Sigmoid colon (tissue), 7 donors: Measurements from ENCODE around the gene HMX3. TPM values are rescaled to one million over a fixed set of nuclear protein-coding genes. Genes with fewer than 3 reads are reported as not detected.

Experiments used
- DNase-seq: peaks from one replicate; pipeline ENCODE4 v3.0.0-alpha.2; 2019
- H3K27ac ChIP-seq, 4 donors: fragments of 200-600 bp; sonication (generic); one replicate each; pipeline ENCODE4 v1.5.1; 2016 to 2019; ENCODE audit warnings: mild to moderate bottlenecking in 1 of 4
- H3K27me3 ChIP-seq, 3 donors: fragments of 200-600 bp; sonication (generic); one replicate each; pipeline ENCODE4 v1.5.1; 2019; ENCODE audit warnings: mild to moderate bottlenecking in 1 of 3
- H3K36me3 ChIP-seq, 4 donors: fragments of 200-600 bp; sonication (generic); one replicate each; pipeline ENCODE4 v1.5.1; 2016 to 2019
- H3K4me1 ChIP-seq, 4 donors: fragments of 200-600 bp; sonication (generic); one replicate each; pipeline ENCODE4 v1.5.1; 2017 to 2019
- H3K4me3 ChIP-seq, 4 donors: fragments of 200-600 bp; sonication (generic); one replicate each; pipeline ENCODE4 v1.5.1; 2017 to 2019; ENCODE audit warnings: mild to moderate bottlenecking in 2 of 4, moderate library complexity in 1 of 4
- H3K9me3 ChIP-seq, 4 donors: fragments of 200-600 bp in 3 of 4; sonication (generic) in 3 of 4; one replicate each; pipeline versions ENCODE4 v1.5.1 to v1.6.1; 2013 to 2019
- CTCF ChIP-seq, 4 experiments: fragments of 450-650 bp in 3 of 4; fragments of 200-600 bp in 1 of 4; IDR thresholded peaks; one replicate each; pipeline ENCODE4 v1.5.1; 2016 to 2019; ENCODE audit warnings: antibody characterized with exemption in 4 of 4, mild to moderate bottlenecking in 3 of 4, moderate library complexity in 2 of 4
- EP300 ChIP-seq, 4 donors: sonication (generic); formaldehyde crosslinking; IDR thresholded peaks; one replicate each; pipeline ENCODE4 v1.6.1; 2017; ENCODE audit warnings: antibody characterized with exemption in 4 of 4
- POLR2A ChIP-seq, 2 donors: fragments of 450-650 bp; IDR thresholded peaks; one replicate each; pipeline ENCODE4 v1.6.1; 2016; ENCODE audit warnings: antibody characterized with exemption in 2 of 2, mild to moderate bottlenecking in 2 of 2, moderate library complexity in 2 of 2
- POLR2AphosphoS5 ChIP-seq, 4 donors: sonication (generic); formaldehyde crosslinking; IDR thresholded peaks; one replicate each; pipeline ENCODE4 v1.6.1; 2017; ENCODE audit warnings: antibody characterized with exemption in 4 of 4
- WGBS, 2 donors: extraction: QIAGEN DNeasy Blood & Tissue Kit; methylation state at CpG; one replicate each; pipeline ENCODE4 v1.1.7; 2013; 5-methylcytosine and 5-hydroxymethylcytosine counted together
- intact Hi-C: fragments of 100-400 bp; cut with DNase I; formaldehyde crosslinking; loops from one replicate; pipeline ENCODE4 v1.15.1; 2023
- polyA plus RNA-seq, 3 donors: library from polyadenylated mRNA; stranded (reverse); fragments of 200-250 nt; gene quantifications; one replicate each; pipeline ENCODE4 v1.2.3, GENCODE V29; 2013
- total RNA-seq, 4 donors: library from RNA; depleted of rRNA; stranded (reverse); fragments of >200 nt; gene quantifications; one replicate each; pipeline ENCODE4 v1.1.0, GENCODE V29; 2016
- donor health status: healthy with polysubstance abuse.
- donor health status: Bipolar disorder and iron deficiency.
- donor health status: healthy.

HMX3 gene
- total and polyA plus RNA-seq, 7 donors = 0.52 to 0.83 (median 0.68) TPM; not detected in 4

- no peak overlapping the region for H3K27ac ChIP-seq
- H3K36me3 ChIP-seq = no peaks in the 10 kb centered on the region
- H3K4me3 ChIP-seq = no peak overlapping the region
- H3K9me3 ChIP-seq = no peaks in the 10 kb centered on the region
- intact Hi-C loops = no loop called here
- no peak for DNase-seq
- peaks cover 0 to 41% (median 23%) of the 10 kb centered on the region in 4 donors for H3K4me1 ChIP-seq
- peaks cover 94 to 100% (median 99%) of the 10 kb centered on the region in 3 donors for H3K27me3 ChIP-seq
- WGBS, 2 donors = 6 to 12% methylated on average over 33 of the region's 33 CpGs
- TF ChIP-seq POLR2A (IDR thresholded peaks at IDR 0.05) = no peak
- TF ChIP-seq POLR2AphosphoS5 (IDR thresholded peaks at IDR 0.05) = no peak
- TF ChIP-seq EP300 (IDR thresholded peaks at IDR 0.05) = no peak
- no peak for TF ChIP-seq CTCF (IDR thresholded peaks at IDR 0.05)
Measured at GRCh38 chr10:123143162-123143824, 7.5 kb downstream of the HMX3 start.

GRCh38 chr10:123143825-123144168, 8.0 kb downstream of the HMX3 start:
- 13 to 22% methylated on average over 10 of the region's 10 CpGs for WGBS, 2 donors
- TF ChIP-seq POLR2AphosphoS5 (IDR thresholded peaks at IDR 0.05) = no peak
- no peak for TF ChIP-seq EP300 (IDR thresholded peaks at IDR 0.05)
- no peak for TF ChIP-seq POLR2A (IDR thresholded peaks at IDR 0.05)
- TF ChIP-seq CTCF (IDR thresholded peaks at IDR 0.05) = no peak
- peaks cover 0 to 46% (median 28%) of the 10 kb centered on the region in 4 donors for H3K4me1 ChIP-seq
- intact Hi-C loops = no loop called here
- no peak overlapping the region for H3K4me3 ChIP-seq
- H3K27me3 ChIP-seq = peaks cover 94 to 100% (median 99%) of the 10 kb centered on the region in 3 donors
- no peaks in the 10 kb centered on the region for H3K9me3 ChIP-seq
- no peak overlapping the region for H3K27ac ChIP-seq
- H3K36me3 ChIP-seq = no peaks in the 10 kb centered on the region
- DNase-seq = no peak

- no peak for TF ChIP-seq POLR2A (IDR thresholded peaks at IDR 0.05)
- no peak for TF ChIP-seq POLR2AphosphoS5 (IDR thresholded peaks at IDR 0.05)
- TF ChIP-seq EP300 (IDR thresholded peaks at IDR 0.05) = no peak
- no peak for TF ChIP-seq CTCF (IDR thresholded peaks at IDR 0.05)
- intact Hi-C loops = no loop called here
- H3K27me3 ChIP-seq = peaks cover 94 to 100% (median 99%) of the 10 kb centered on the region in 3 donors
- H3K27ac ChIP-seq = no peak overlapping the region
- no peaks in the 10 kb centered on the region for H3K36me3 ChIP-seq
- H3K4me3 ChIP-seq = no peak overlapping the region
- DNase-seq = no peak
- H3K9me3 ChIP-seq = no peaks in the 10 kb centered on the region
- H3K4me1 ChIP-seq = peaks cover 0 to 53% (median 36%) of the 10 kb centered on the region in 4 donors
- WGBS, 2 donors = 4% methylated on average over 29 of the region's 29 CpGs
Measured at GRCh38 chr10:123144697-123145541, 9.1 kb downstream of the HMX3 start.

- Histone ChIP-seq H3K4me1 (peaks cover 0 to 52% (median 40%) of the 10 kb centered on the region in 4 donors), H3K36me3 (no peaks in the 10 kb centered on the region), H3K27me3 (peaks cover 94 to 100% (median 99%) of the 10 kb centered on the region in 3 donors), H3K27ac (no peak overlapping the region), H3K9me3 (no peaks in the 10 kb centered on the region), H3K4me3 (no peak overlapping the region)
- intact Hi-C loops = no loop called here
- 7% methylated on average over 14 of the region's 14 CpGs for WGBS, 2 donors
- TF ChIP-seq EP300 (IDR thresholded peaks at IDR 0.05) = no peak
- DNase-seq = no peak
Measured at GRCh38 chr10:123145542-123146012, 9.8 kb downstream of the HMX3 start.
